ENCODE results near the gene GOLGA6A. TPM values are rescaled to one million over a fixed set of nuclear protein-coding genes. Genes with fewer than 3 reads are reported as not detected.
"Not testable (repeated sequence)": the region's sequence is repeated elsewhere in the genome, so short reads cannot be mapped to it uniquely, and the experiment has no call there.

GOLGA6A gene
- total and polyA plus RNA-seq, 9 donors, result 0.10 to 1.2 (median 0.22) TPM; not detected in 1

- not testable (repeated sequence) for H3K36me3 ChIP-seq (ENCODE audit: control insufficient read depth, insufficient read depth, low read length); H3K27me3 ChIP-seq (ENCODE audit: control insufficient read depth, insufficient read depth, low read length); H3K9me3 ChIP-seq (replicated peaks; ENCODE audit: control insufficient read depth, low read depth, low read length); H3K4me3 ChIP-seq (ENCODE audit: low read length); DNase-seq
- H3K4me1 ChIP-seq (ENCODE audit: control insufficient read depth, insufficient read depth, low read length), result peaks cover 33% of the 10 kb centered on the region
- H3K27ac ChIP-seq (ENCODE audit: low read length), result peak overlapping the region; percentile 84
- WGBS (ENCODE audit: insufficient coverage), result 87% methylated on average over 27 of the region's 42 CpGs
These were observed 29.8 kb downstream of the GOLGA6A start for GRCh38 chr15:74052271-74053260.

- Histone ChIP-seq H3K27ac (ENCODE audit: low read length) (peak overlapping the region; percentile 91), H3K4me3 (ENCODE audit: low read length) (no peak overlapping the region), H3K27me3 (ENCODE audit: control insufficient read depth, insufficient read depth, low read length) (no peaks in the 10 kb centered on the region), H3K9me3 (replicated peaks; ENCODE audit: control insufficient read depth, low read depth, low read length) (no peaks in the 10 kb centered on the region), H3K36me3 (ENCODE audit: control insufficient read depth, insufficient read depth, low read length) (no peaks in the 10 kb centered on the region), H3K4me1 (ENCODE audit: control insufficient read depth, insufficient read depth, low read length) (peaks cover 38% of the 10 kb centered on the region)
- no peak for DNase-seq
- WGBS (ENCODE audit: insufficient coverage), result 68% methylated on average over 4 of the region's 8 CpGs
These were observed 31.7 kb downstream of the GOLGA6A start for GRCh38 chr15:74050556-74051234.

GRCh38 chr15:74050127-74050526 is 32.2 kb downstream of the GOLGA6A start:
- Histone ChIP-seq H3K27me3 (ENCODE audit: control insufficient read depth, insufficient read depth, low read length) (no peaks in the 10 kb centered on the region), H3K4me3 (ENCODE audit: low read length) (no peak overlapping the region), H3K36me3 (ENCODE audit: control insufficient read depth, insufficient read depth, low read length) (peaks cover 2% of the 10 kb centered on the region), H3K27ac (ENCODE audit: low read length) (no peak overlapping the region), H3K4me1 (ENCODE audit: control insufficient read depth, insufficient read depth, low read length) (peaks cover 38% of the 10 kb centered on the region), H3K9me3 (replicated peaks; ENCODE audit: control insufficient read depth, low read depth, low read length) (no peaks in the 10 kb centered on the region)
- no peak for DNase-seq
- 72% methylated on average over 3 of the region's 5 CpGs for WGBS (ENCODE audit: insufficient coverage)

- Histone ChIP-seq H3K27me3 (ENCODE audit: control insufficient read depth, insufficient read depth, low read length) (no peaks in the 10 kb centered on the region), H3K9me3 (replicated peaks; ENCODE audit: control insufficient read depth, low read depth, low read length) (no peaks in the 10 kb centered on the region), H3K4me3 (ENCODE audit: low read length) (no peak overlapping the region), H3K36me3 (ENCODE audit: control insufficient read depth, insufficient read depth, low read length) (peaks cover 25% of the 10 kb centered on the region), H3K4me1 (ENCODE audit: control insufficient read depth, insufficient read depth, low read length) (peaks cover 48% of the 10 kb centered on the region), H3K27ac (ENCODE audit: low read length) (no peak overlapping the region)
- WGBS (ENCODE audit: insufficient coverage), result 62% methylated on average over 7 of the region's 7 CpGs
- DNase-seq, result no peak
These were observed 36.1 kb downstream of the GOLGA6A start for GRCh38 chr15:74046275-74046674.

- Histone ChIP-seq H3K27me3 (ENCODE audit: control insufficient read depth, insufficient read depth, low read length) (no peaks in the 10 kb centered on the region), H3K4me1 (ENCODE audit: control insufficient read depth, insufficient read depth, low read length) (peaks cover 51% of the 10 kb centered on the region), H3K36me3 (ENCODE audit: control insufficient read depth, insufficient read depth, low read length) (peaks cover 25% of the 10 kb centered on the region), H3K27ac (ENCODE audit: low read length) (no peak overlapping the region), H3K9me3 (replicated peaks; ENCODE audit: control insufficient read depth, low read depth, low read length) (no peaks in the 10 kb centered on the region), H3K4me3 (ENCODE audit: low read length) (no peak overlapping the region)
- DNase-seq, result no peak
- 74% methylated on average over 6 of the region's 7 CpGs for WGBS (ENCODE audit: insufficient coverage)
These were observed 36.6 kb downstream of the GOLGA6A start for GRCh38 chr15:74045636-74046274.

- Histone ChIP-seq H3K4me1 (ENCODE audit: control insufficient read depth, insufficient read depth, low read length) (peaks cover 53% of the 10 kb centered on the region), H3K9me3 (replicated peaks; ENCODE audit: control insufficient read depth, low read depth, low read length) (no peaks in the 10 kb centered on the region), H3K27ac (ENCODE audit: low read length) (no peak overlapping the region), H3K36me3 (ENCODE audit: control insufficient read depth, insufficient read depth, low read length) (peaks cover 25% of the 10 kb centered on the region), H3K27me3 (ENCODE audit: control insufficient read depth, insufficient read depth, low read length) (no peaks in the 10 kb centered on the region), H3K4me3 (ENCODE audit: low read length) (no peak overlapping the region)
- no peak for DNase-seq
These were observed 37.2 kb downstream of the GOLGA6A start for GRCh38 chr15:74045184-74045583.

DNA sequence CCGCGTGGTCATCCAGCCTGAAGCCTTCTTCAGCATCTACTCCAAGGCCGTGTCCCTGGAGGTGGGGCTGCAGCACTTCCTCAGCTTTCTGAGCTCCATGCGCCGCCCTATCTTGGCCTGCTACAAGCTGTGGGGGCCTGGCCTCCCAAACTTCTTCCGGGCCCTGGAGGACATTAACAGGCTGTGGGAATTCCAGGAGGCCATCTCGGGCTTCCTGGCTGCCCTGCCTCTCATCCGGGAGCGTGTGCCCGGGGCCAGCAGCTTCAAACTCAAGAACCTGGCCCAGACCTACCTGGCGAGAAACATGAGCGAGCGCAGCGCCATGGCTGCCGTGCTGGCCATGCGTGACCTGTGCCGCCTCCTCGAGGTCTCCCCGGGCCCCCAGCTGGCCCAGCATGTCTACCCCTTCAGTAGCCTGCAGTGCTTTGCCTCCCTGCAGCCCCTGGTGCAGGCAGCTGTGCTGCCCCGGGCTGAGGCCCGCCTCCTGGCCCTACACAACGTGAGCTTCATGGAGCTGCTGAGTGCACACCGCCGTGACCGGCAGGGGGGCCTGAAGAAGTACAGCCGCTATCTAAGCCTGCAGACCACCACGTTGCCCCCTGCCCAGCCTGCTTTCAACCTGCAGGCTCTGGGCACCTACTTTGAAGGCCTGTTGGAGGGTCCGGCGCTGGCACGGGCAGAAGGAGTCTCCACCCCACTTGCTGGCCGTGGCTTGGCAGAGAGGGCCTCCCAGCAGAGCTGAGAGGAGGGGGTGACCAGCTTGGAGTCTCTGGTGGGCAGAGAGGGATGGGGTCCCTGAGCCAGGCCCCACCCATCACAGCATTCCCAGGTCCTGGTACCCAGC is 37.9 kb downstream of the GOLGA6A start:
- WGBS (ENCODE audit: insufficient coverage), result 80% methylated on average over 28 of the region's 31 CpGs
- Histone ChIP-seq H3K27me3 (ENCODE audit: control insufficient read depth, insufficient read depth, low read length) (no peaks in the 10 kb centered on the region), H3K4me3 (ENCODE audit: low read length) (no peak overlapping the region), H3K27ac (ENCODE audit: low read length) (no peak overlapping the region), H3K9me3 (replicated peaks; ENCODE audit: control insufficient read depth, low read depth, low read length) (no peaks in the 10 kb centered on the region), H3K4me1 (ENCODE audit: control insufficient read depth, insufficient read depth, low read length) (peaks cover 57% of the 10 kb centered on the region), H3K36me3 (ENCODE audit: control insufficient read depth, insufficient read depth, low read length) (peaks cover 25% of the 10 kb centered on the region)
- peak; percentile 69 for DNase-seq

DNA sequence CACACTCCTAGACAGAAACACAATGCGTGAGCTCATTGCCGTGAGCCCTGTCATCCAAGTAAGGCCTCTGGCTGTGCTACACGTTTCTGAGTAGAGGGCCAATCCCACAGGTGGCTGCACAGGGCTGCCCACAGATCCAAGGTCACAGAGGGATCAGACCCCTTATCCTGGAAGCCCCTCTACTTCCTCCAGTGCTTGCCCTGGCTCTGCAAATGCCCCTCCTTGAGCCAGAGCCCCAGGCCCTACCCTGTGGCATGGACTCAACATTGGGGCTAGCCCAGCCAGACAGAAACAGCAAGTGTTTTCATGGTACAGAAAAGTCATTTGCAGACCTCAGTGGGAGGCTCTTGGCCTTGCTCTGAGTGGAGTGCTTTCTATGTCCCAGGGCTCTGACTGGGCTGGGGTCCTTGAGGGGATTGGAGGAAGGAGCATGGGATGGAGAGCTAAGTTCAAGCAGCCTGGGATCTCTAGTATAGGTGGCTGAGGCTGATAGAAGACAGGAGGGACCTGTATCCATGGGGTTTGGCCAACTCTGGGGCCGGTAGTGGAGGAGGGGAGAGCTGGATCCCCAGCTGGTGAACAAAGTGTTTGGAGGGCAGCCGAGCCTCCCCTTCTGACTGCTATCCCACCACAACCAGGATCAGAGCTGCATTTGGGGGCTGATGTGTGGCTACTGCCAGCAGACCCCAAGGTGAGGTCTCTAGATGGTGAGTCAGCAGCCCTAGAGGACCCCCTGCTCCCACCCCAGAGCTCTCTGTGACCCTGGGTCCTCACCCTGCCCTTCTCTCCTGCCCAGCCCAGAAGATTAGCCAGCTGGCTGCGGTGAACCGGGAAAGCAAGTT is 38.7 kb downstream of the GOLGA6A start:
- 62% methylated on average over 6 of the region's 7 CpGs for WGBS (ENCODE audit: insufficient coverage)
- Histone ChIP-seq H3K4me3 (ENCODE audit: low read length) (no peak overlapping the region), H3K27ac (ENCODE audit: low read length) (peak overlapping the region; percentile 17), H3K4me1 (ENCODE audit: control insufficient read depth, insufficient read depth, low read length) (peaks cover 65% of the 10 kb centered on the region), H3K27me3 (ENCODE audit: control insufficient read depth, insufficient read depth, low read length) (no peaks in the 10 kb centered on the region), H3K9me3 (replicated peaks; ENCODE audit: control insufficient read depth, low read depth, low read length) (no peaks in the 10 kb centered on the region), H3K36me3 (ENCODE audit: control insufficient read depth, insufficient read depth, low read length) (peaks cover 26% of the 10 kb centered on the region)
- no peak for DNase-seq

All from muscle of leg (tissue), 11 donors.